MCF 10A (cell line): ENCODE data around the gene PRKAR1B. TPM values are rescaled to one million over a fixed set of nuclear protein-coding genes. Genes with fewer than 3 reads are reported as not detected.

Experiments used
- BruUV-seq: library from RNA; stranded (reverse); fragments of 400-500 nt; replicated peaks from 2 replicates; lab custom pipeline; 2021; lab: Mats Ljungman, UMichigan
- CTCF ChIA-PET: fragments of 300-600 bp; sonication (Branson Sonifier 250); formaldehyde crosslinking; extraction: SDS; loops from one replicate; lab custom pipeline; 2021; ENCODE audit warnings: antibody characterized with exemption, inconsistent platforms; lab: Yijun Ruan, JAX
- POLR2A ChIA-PET: fragments of 300-600, 350-650 bp; sonication (Branson Sonifier 250); formaldehyde crosslinking; extraction: SDS; loops from one replicate; lab custom pipeline; 2020; ENCODE audit warnings: antibody characterized with exemption, inconsistent platforms; lab: Yijun Ruan, JAX
- DNase-seq: peaks from one replicate; pipeline ENCODE4 v3.0.0-alpha.2; 2018; ENCODE audit not compliant: unreplicated experiment
- H3K27ac Mint-ChIP-seq: one replicate; pipeline ENCODE4 v1.8.0; 2022; ENCODE audit warnings: mild to moderate bottlenecking, low read depth, mixed read lengths; ENCODE audit not compliant: unreplicated experiment
- H3K27me3 Mint-ChIP-seq: one replicate; pipeline ENCODE4 v1.8.0; 2022; ENCODE audit warnings: mixed read lengths; ENCODE audit not compliant: insufficient read depth, unreplicated experiment
- H3K36me3 Mint-ChIP-seq: one replicate; pipeline ENCODE4 v1.8.0; 2022; ENCODE audit warnings: mild to moderate bottlenecking, moderate library complexity, mixed read lengths; ENCODE audit not compliant: insufficient read depth, unreplicated experiment
- H3K4me1 Mint-ChIP-seq: one replicate; pipeline ENCODE4 v1.8.0; 2022; ENCODE audit warnings: mixed read lengths; ENCODE audit not compliant: insufficient read depth, unreplicated experiment
- H3K4me3 Mint-ChIP-seq: one replicate; pipeline ENCODE4 v1.8.0; 2022; ENCODE audit warnings: mild to moderate bottlenecking, moderate library complexity, mixed read lengths; ENCODE audit not compliant: unreplicated experiment
- H3K9me3 Mint-ChIP-seq: one replicate; pipeline ENCODE4 v1.8.0; 2022; ENCODE audit warnings: mixed read lengths; ENCODE audit not compliant: unreplicated experiment
- CTCF ChIP-seq: fragments of 200-600 bp; IDR thresholded peaks from one replicate; pipeline ENCODE4 v1.8.0; 2022; ENCODE audit warnings: antibody characterized with exemption, mild to moderate bottlenecking; ENCODE audit not compliant: unreplicated experiment
- intact Hi-C: fragments of 100-400 bp; cut with micrococcal nuclease; formaldehyde crosslinking; loops from 2 replicates; pipeline ENCODE4 v1.14.1; 2022
- total RNA-seq: library from RNA; stranded (reverse); gene quantifications from 2 replicates; pipeline ENCODE4 v1.2.3, GENCODE V29; 2022

PRKAR1B gene
- total RNA-seq, 1 experiment from 2014 or later, result 31.5 TPM

- ChIA-PET CTCF (no interaction called here), POLR2A (no interaction called here)
- Mint-ChIP-seq H3K27ac (no peak overlapping the region), H3K27me3 (no peaks in the 10 kb centered on the region), H3K4me3 (no peak overlapping the region), H3K36me3 (peaks cover 22% of the 10 kb centered on the region), H3K9me3 (peaks cover 6% of the 10 kb centered on the region), H3K4me1 (no peaks in the 10 kb centered on the region)
- intact Hi-C loops, result no loop called here
- no peak for TF ChIP-seq CTCF
- DNase-seq, result no peak
- BruUV-seq, result no TSS peak
Observed at GRCh38 chr7:696812-697551, 30.1 kb downstream of the PRKAR1B start.

GRCh38 chr7:696426-696811 lies 30.7 kb downstream of the PRKAR1B start:
- no peak for TF ChIP-seq CTCF
- H3K9me3 Mint-ChIP-seq, result peaks cover 8% of the 10 kb centered on the region
- no peak overlapping the region for H3K27ac Mint-ChIP-seq
- no peak overlapping the region for H3K4me3 Mint-ChIP-seq
- intact Hi-C loops, result no loop called here
- CTCF ChIA-PET, result no interaction called here
- H3K27me3 Mint-ChIP-seq, result no peaks in the 10 kb centered on the region
- no peak for DNase-seq
- POLR2A ChIA-PET, result no interaction called here
- no TSS peak for BruUV-seq
- H3K4me1 Mint-ChIP-seq, result no peaks in the 10 kb centered on the region
- peaks cover 22% of the 10 kb centered on the region for H3K36me3 Mint-ChIP-seq

- no peak for DNase-seq
- H3K36me3 Mint-ChIP-seq, result peaks cover 20% of the 10 kb centered on the region
- peaks cover 14% of the 10 kb centered on the region for H3K9me3 Mint-ChIP-seq
- no peak overlapping the region for H3K4me3 Mint-ChIP-seq
- no peak overlapping the region for H3K27ac Mint-ChIP-seq
- no peak for TF ChIP-seq CTCF
- BruUV-seq, result no TSS peak
- ChIA-PET CTCF (interaction anchor here (0.8 kb wide), 1 partner anchor 25 kb away, joined by 3 read pairs; no protein-coding TSS in a partner anchor), POLR2A (no interaction called here)
- intact Hi-C loops, result no loop called here
- no peaks in the 10 kb centered on the region for H3K4me1 Mint-ChIP-seq
- H3K27me3 Mint-ChIP-seq, result no peaks in the 10 kb centered on the region
Observed at GRCh38 chr7:693280-693679, 33.8 kb downstream of the PRKAR1B start.

- no peak for DNase-seq
- no peak for TF ChIP-seq CTCF
- no peak overlapping the region for H3K4me3 Mint-ChIP-seq
- intact Hi-C loops, result no loop called here
- H3K4me1 Mint-ChIP-seq, result no peaks in the 10 kb centered on the region
- no TSS peak for BruUV-seq
- peaks cover 24% of the 10 kb centered on the region for H3K36me3 Mint-ChIP-seq
- H3K27ac Mint-ChIP-seq, result no peak overlapping the region
- no peaks in the 10 kb centered on the region for H3K27me3 Mint-ChIP-seq
- ChIA-PET POLR2A (no interaction called here), CTCF (no interaction called here)
- peaks cover 27% of the 10 kb centered on the region for H3K9me3 Mint-ChIP-seq
Observed at GRCh38 chr7:691361-692045, 35.6 kb downstream of the PRKAR1B start.
